WTC11 (cell line): ENCODE results near the gene SKIL. TPM values are rescaled to one million over a fixed set of nuclear protein-coding genes. Genes with fewer than 3 reads are reported as not detected.

ENCODE experiments used
- ATAC-seq: fragments of 200-7000 bp; cut with Tn5 transposase; 2 replicates; pipeline ENCODE4 v1.10.0; 2021; ENCODE audit warnings: mild to moderate bottlenecking, moderate library complexity
- CTCF ChIA-PET: fragments of 300-600 bp; sonication (Branson Sonifier 250); formaldehyde crosslinking; loops from one replicate; lab custom pipeline; 2021; ENCODE audit warnings: antibody characterized with exemption; lab: Charles Lee
- POLR2A ChIA-PET: fragments of 350-600 bp; sonication (Branson Sonifier 250); formaldehyde crosslinking; loops from one replicate; lab custom pipeline; 2021; ENCODE audit warnings: antibody characterized with exemption; lab: Charles Lee
- DNase-seq: peaks from one replicate; pipeline ENCODE4 v3.0.0; 2021; ENCODE audit warnings: low spot score
- H3K27ac Mint-ChIP-seq: 2 replicates; pipeline ENCODE4 v1.8.0; 2021; ENCODE audit warnings: mixed read lengths
- H3K27me3 Mint-ChIP-seq: 2 replicates; pipeline ENCODE4 v1.8.0; 2021; ENCODE audit warnings: low read depth, mild to moderate bottlenecking, moderate library complexity, mixed read lengths
- H3K36me3 Mint-ChIP-seq: 2 replicates; pipeline ENCODE4 v1.8.0; 2021; ENCODE audit warnings: mixed read lengths
- H3K4me1 Mint-ChIP-seq: 2 replicates; pipeline ENCODE4 v1.8.0; 2022; ENCODE audit warnings: mixed read lengths
- H3K4me3 Mint-ChIP-seq: 2 replicates; pipeline ENCODE4 v1.8.0; 2021; ENCODE audit warnings: mild to moderate bottlenecking, moderate library complexity, mixed read lengths
- H3K9me3 Mint-ChIP-seq: 2 replicates; pipeline ENCODE4 v1.8.0; 2021; ENCODE audit warnings: mixed read lengths
- ATF1 ChIP-seq: sonication (generic); formaldehyde crosslinking; IDR thresholded peaks from 2 replicates; pipeline ENCODE4 v1.8.1; 2023; ENCODE audit warnings: mild to moderate bottlenecking, moderate library complexity, missing genetic modification reagents
- CREB1 ChIP-seq: sonication (generic); formaldehyde crosslinking; IDR thresholded peaks from 2 replicates; pipeline ENCODE4 v1.8.0; 2023; ENCODE audit warnings: mild to moderate bottlenecking, missing genetic modification reagents
- E2F1 ChIP-seq: sonication (generic); formaldehyde crosslinking; IDR thresholded peaks from 2 replicates; pipeline ENCODE4 v1.8.0; 2022; ENCODE audit warnings: mild to moderate bottlenecking, missing genetic modification reagents
- FOXP1 ChIP-seq: sonication (generic); formaldehyde crosslinking; IDR thresholded peaks from 2 replicates; pipeline ENCODE4 v1.8.0; 2022; ENCODE audit warnings: missing genetic modification reagents, mild to moderate bottlenecking, moderate library complexity, borderline replicate concordance
- HMGXB4 ChIP-seq: sonication (generic); formaldehyde crosslinking; IDR thresholded peaks from 2 replicates; pipeline ENCODE4 v1.8.1; 2023; ENCODE audit warnings: mild to moderate bottlenecking, moderate library complexity, missing genetic modification reagents
- IRF2 ChIP-seq: sonication (generic); formaldehyde crosslinking; IDR thresholded peaks from 2 replicates; pipeline ENCODE4 v1.8.0; 2022; ENCODE audit warnings: low read depth, missing genetic modification reagents, borderline replicate concordance
- JAZF1 ChIP-seq: fragments of 250-450 bp; sonication (Bioruptor Pico); IDR thresholded peaks from 2 replicates; pipeline ENCODE4 v1.9.0; 2021; ENCODE audit warnings: moderate library complexity, mild to moderate bottlenecking, inconsistent platforms
- JUN ChIP-seq: sonication (generic); formaldehyde crosslinking; IDR thresholded peaks from 2 replicates; pipeline ENCODE4 v1.8.0; 2023; ENCODE audit warnings: mild to moderate bottlenecking, missing genetic modification reagents
- MYBL2 ChIP-seq: sonication (generic); formaldehyde crosslinking; IDR thresholded peaks from 2 replicates; pipeline ENCODE4 v1.8.1; 2023; ENCODE audit warnings: mild to moderate bottlenecking, moderate library complexity, missing genetic modification reagents
- NR1H2 ChIP-seq: sonication (generic); formaldehyde crosslinking; IDR thresholded peaks from 2 replicates; pipeline ENCODE4 v1.9.0; 2021; ENCODE audit warnings: mild to moderate bottlenecking, moderate library complexity, missing genetic modification reagents
- OVOL2 ChIP-seq: fragments of 250-450 bp; sonication (Bioruptor Pico); IDR thresholded peaks from 2 replicates; pipeline ENCODE4 v1.9.0; 2021; ENCODE audit warnings: mild to moderate bottlenecking, borderline replicate concordance
- RORB ChIP-seq: fragments of 250-450 bp; sonication (Bioruptor Pico); IDR thresholded peaks from 2 replicates; pipeline ENCODE4 v1.9.0; 2021; ENCODE audit warnings: mild to moderate bottlenecking
- SMAD3 ChIP-seq: sonication (generic); formaldehyde crosslinking; IDR thresholded peaks from 2 replicates; pipeline ENCODE4 v1.8.0; 2022; ENCODE audit warnings: missing genetic modification reagents, mild to moderate bottlenecking, borderline replicate concordance
- TEAD4 ChIP-seq: sonication (generic); formaldehyde crosslinking; IDR thresholded peaks from 2 replicates; pipeline ENCODE4 v1.8.0; 2022; ENCODE audit warnings: mild to moderate bottlenecking, missing genetic modification reagents
- TP53 ChIP-seq: sonication (generic); formaldehyde crosslinking; IDR thresholded peaks from 2 replicates; pipeline ENCODE4 v1.8.1; 2023; ENCODE audit warnings: mild to moderate bottlenecking, missing genetic modification reagents
- USF1 ChIP-seq: sonication (generic); formaldehyde crosslinking; IDR thresholded peaks from 2 replicates; pipeline ENCODE4 v1.8.0; 2022; ENCODE audit warnings: mild to moderate bottlenecking, missing genetic modification reagents
- USF2 ChIP-seq: sonication (generic); formaldehyde crosslinking; IDR thresholded peaks from 2 replicates; pipeline ENCODE4 v1.8.1; 2023; ENCODE audit warnings: mild to moderate bottlenecking, missing genetic modification reagents, moderate library complexity
- ZBTB21 ChIP-seq: sonication (generic); formaldehyde crosslinking; IDR thresholded peaks from 2 replicates; pipeline ENCODE4 v1.8.1; 2023; ENCODE audit warnings: mild to moderate bottlenecking, missing genetic modification reagents, borderline replicate concordance
- ZNF121 ChIP-seq: sonication (generic); formaldehyde crosslinking; IDR thresholded peaks from 2 replicates; pipeline ENCODE4 v1.8.0; 2023; ENCODE audit warnings: missing genetic modification reagents
- ZNF263 ChIP-seq: sonication (generic); formaldehyde crosslinking; IDR thresholded peaks from 2 replicates; pipeline ENCODE4 v1.8.1; 2022; ENCODE audit warnings: low read depth, mild to moderate bottlenecking, moderate library complexity, missing genetic modification reagents
- ZNF317 ChIP-seq: sonication (generic); formaldehyde crosslinking; IDR thresholded peaks from 2 replicates; pipeline ENCODE4 v1.8.1; 2023; ENCODE audit warnings: low read depth, mild to moderate bottlenecking, moderate library complexity, missing genetic modification reagents, borderline replicate concordance
- ZNF532 ChIP-seq: fragments of 250-450 bp; sonication (Bioruptor Pico); IDR thresholded peaks from 2 replicates; pipeline ENCODE4 v1.9.0; 2021; ENCODE audit warnings: mild to moderate bottlenecking, borderline replicate concordance
- total RNA-seq: library from RNA; stranded (reverse); gene quantifications from 3 replicates; pipeline ENCODE4 v1.2.3, GENCODE V29; 2021
- TF ChIP-seq, protein P1 (sequence below): sonication (generic); formaldehyde crosslinking; IDR thresholded peaks from 2 replicates; pipeline ENCODE4 v1.8.1; 2023; ENCODE audit warnings: mild to moderate bottlenecking, missing genetic modification reagents
- TF ChIP-seq, protein P2 (sequence below): sonication (generic); formaldehyde crosslinking; IDR thresholded peaks from 2 replicates; pipeline ENCODE4 v1.8.1; 2022; ENCODE audit warnings: low read depth, missing genetic modification reagents, borderline replicate concordance
- TF ChIP-seq, protein P3 (sequence below): sonication (generic); formaldehyde crosslinking; IDR thresholded peaks from 2 replicates; pipeline ENCODE4 v1.8.0; 2023; ENCODE audit warnings: missing genetic modification reagents

Gene SKIL
- total RNA-seq, 1 experiment from 2014 or later: 181 TPM

GRCh38 chr3:170419557-170420087 is 62.1 kb downstream of the SKIL start:
- CTCF ChIA-PET: interaction anchor here (0.7 to 2.1 kb wide), 12 partner anchors 9 to 392 kb away, joined by 3 to 11 read pairs (median 4); partner anchors contain the start of gene SLC7A14
- ATAC-seq: peak; percentile 56
- DNase-seq: peak; percentile 64
- no peaks in the 10 kb centered on the region for H3K9me3 Mint-ChIP-seq
- peaks cover 52% of the 10 kb centered on the region for H3K27me3 Mint-ChIP-seq
- peak overlapping the region; percentile 65 for H3K4me3 Mint-ChIP-seq
- peaks cover 7% of the 10 kb centered on the region for H3K36me3 Mint-ChIP-seq
- POLR2A ChIA-PET: interaction anchor here (0.9 kb wide), 1 partner anchor 8 kb away, joined by 3 read pairs; no protein-coding TSS in a partner anchor
- H3K27ac Mint-ChIP-seq: no peak overlapping the region
- peaks cover 17% of the 10 kb centered on the region for H3K4me1 Mint-ChIP-seq
- TF ChIP-seq RORB (CRISPR knock-in tag) (no peak), TP53 (CRISPR knock-in tag) (no peak), CREB1 (CRISPR knock-in tag) (no peak), IRF2 (CRISPR knock-in tag) (no peak), HMGXB4 (CRISPR knock-in tag) (0 out of 2 replicates have a peak, but pooled peaks have one; percentile 52), TEAD4 (no peak), USF1 (peak; percentile 49; the same call in 1 of the 2 replicates), ZNF121 (CRISPR knock-in tag) (no peak), ZNF532 (CRISPR knock-in tag) (no peak), SMAD3 (CRISPR knock-in tag) (no peak), E2F1 (CRISPR knock-in tag) (peak; percentile 60; the same call in 1 of the 2 replicates), USF2 (CRISPR knock-in tag) (peak; percentile 36; the same call in 1 of the 2 replicates), ATF1 (CRISPR knock-in tag) (no peak), ZNF263 (0 out of 2 replicates have a peak, but pooled peaks have one; percentile 58), JUN (CRISPR knock-in tag) (0 out of 2 replicates have a peak, but pooled peaks have one; percentile 78), FOXP1 (CRISPR knock-in tag) (peak; percentile 80), ZNF317 (CRISPR knock-in tag) (0 out of 2 replicates have a peak, but pooled peaks have one; percentile 48), OVOL2 (no peak), NR1H2 (no peak), MYBL2 (0 out of 2 replicates have a peak, but pooled peaks have one; percentile 65), ZBTB21 (CRISPR knock-in tag) (peak; percentile 14; the same call in 1 of the 2 replicates), JAZF1 (no peak)
- TF ChIP-seq, protein P1, sequence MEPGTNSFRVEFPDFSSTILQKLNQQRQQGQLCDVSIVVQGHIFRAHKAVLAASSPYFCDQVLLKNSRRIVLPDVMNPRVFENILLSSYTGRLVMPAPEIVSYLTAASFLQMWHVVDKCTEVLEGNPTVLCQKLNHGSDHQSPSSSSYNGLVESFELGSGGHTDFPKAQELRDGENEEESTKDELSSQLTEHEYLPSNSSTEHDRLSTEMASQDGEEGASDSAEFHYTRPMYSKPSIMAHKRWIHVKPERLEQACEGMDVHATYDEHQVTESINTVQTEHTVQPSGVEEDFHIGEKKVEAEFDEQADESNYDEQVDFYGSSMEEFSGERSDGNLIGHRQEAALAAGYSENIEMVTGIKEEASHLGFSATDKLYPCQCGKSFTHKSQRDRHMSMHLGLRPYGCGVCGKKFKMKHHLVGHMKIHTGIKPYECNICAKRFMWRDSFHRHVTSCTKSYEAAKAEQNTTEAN (CRISPR knock-in tag): 0 out of 2 replicates have a peak, but pooled peaks have one; percentile 22
- TF ChIP-seq, protein P2, sequence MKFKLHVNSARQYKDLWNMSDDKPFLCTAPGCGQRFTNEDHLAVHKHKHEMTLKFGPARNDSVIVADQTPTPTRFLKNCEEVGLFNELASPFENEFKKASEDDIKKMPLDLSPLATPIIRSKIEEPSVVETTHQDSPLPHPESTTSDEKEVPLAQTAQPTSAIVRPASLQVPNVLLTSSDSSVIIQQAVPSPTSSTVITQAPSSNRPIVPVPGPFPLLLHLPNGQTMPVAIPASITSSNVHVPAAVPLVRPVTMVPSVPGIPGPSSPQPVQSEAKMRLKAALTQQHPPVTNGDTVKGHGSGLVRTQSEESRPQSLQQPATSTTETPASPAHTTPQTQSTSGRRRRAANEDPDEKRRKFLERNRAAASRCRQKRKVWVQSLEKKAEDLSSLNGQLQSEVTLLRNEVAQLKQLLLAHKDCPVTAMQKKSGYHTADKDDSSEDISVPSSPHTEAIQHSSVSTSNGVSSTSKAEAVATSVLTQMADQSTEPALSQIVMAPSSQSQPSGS (CRISPR knock-in tag): no peak
- TF ChIP-seq, protein P3, sequence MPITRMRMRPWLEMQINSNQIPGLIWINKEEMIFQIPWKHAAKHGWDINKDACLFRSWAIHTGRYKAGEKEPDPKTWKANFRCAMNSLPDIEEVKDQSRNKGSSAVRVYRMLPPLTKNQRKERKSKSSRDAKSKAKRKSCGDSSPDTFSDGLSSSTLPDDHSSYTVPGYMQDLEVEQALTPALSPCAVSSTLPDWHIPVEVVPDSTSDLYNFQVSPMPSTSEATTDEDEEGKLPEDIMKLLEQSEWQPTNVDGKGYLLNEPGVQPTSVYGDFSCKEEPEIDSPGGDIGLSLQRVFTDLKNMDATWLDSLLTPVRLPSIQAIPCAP (CRISPR knock-in tag): peak; percentile 86; the same call in 1 of the 2 replicates
